Ishikawa (cell line): Measurements from ENCODE around the gene IRF8.

Experiments used
- CEBPB ChIP-seq: IDR thresholded peaks from 2 replicates; pipeline ENCODE4 v1.6.1; 2012
- CREB1 ChIP-seq: IDR thresholded peaks from 2 replicates; pipeline ENCODE4 v1.6.1; 2012; ENCODE audit warnings: low read depth
- EGR1 ChIP-seq: IDR thresholded peaks from 2 replicates; pipeline ENCODE4 v1.6.1; 2012
- EP300 ChIP-seq: IDR thresholded peaks from 2 replicates; pipeline ENCODE4 v1.6.1; 2012; ENCODE audit warnings: borderline replicate concordance
- FOXM1 ChIP-seq: IDR thresholded peaks from 2 replicates; pipeline ENCODE4 v1.6.1; 2012; ENCODE audit warnings: low read depth, borderline replicate concordance
- NFIC ChIP-seq: IDR thresholded peaks from 2 replicates; pipeline ENCODE4 v1.6.1; 2012
- RAD21 ChIP-seq: IDR thresholded peaks from 2 replicates; pipeline ENCODE4 v1.6.1; 2012; ENCODE audit warnings: low read depth
- TAF1 ChIP-seq: IDR thresholded peaks from 2 replicates; pipeline ENCODE4 v1.6.1; 2012; ENCODE audit warnings: low read depth, mild to moderate bottlenecking
- TCF12 ChIP-seq: IDR thresholded peaks from 2 replicates; pipeline ENCODE4 v1.6.1; 2012; ENCODE audit warnings: low read depth
- TEAD4 ChIP-seq: IDR thresholded peaks from 2 replicates; pipeline ENCODE4 v1.6.1; 2012
- YY1 ChIP-seq: IDR thresholded peaks from 2 replicates; pipeline ENCODE4 v1.6.1; 2012; ENCODE audit warnings: low read depth
- ZBTB7A ChIP-seq: IDR thresholded peaks from 2 replicates; pipeline ENCODE4 v1.6.1; 2012; ENCODE audit warnings: low read depth
- TF ChIP-seq, protein P1 (sequence below): IDR thresholded peaks from 2 replicates; pipeline ENCODE4 v1.6.1; 2012
- TF ChIP-seq, protein P2 (sequence below): IDR thresholded peaks from 2 replicates; pipeline ENCODE4 v1.6.1; 2012
- TF ChIP-seq, protein P3 (sequence below): IDR thresholded peaks from 2 replicates; pipeline ENCODE4 v1.6.1; 2012; ENCODE audit warnings: low read depth, mild to moderate bottlenecking

The IRF8 gene

DNA sequence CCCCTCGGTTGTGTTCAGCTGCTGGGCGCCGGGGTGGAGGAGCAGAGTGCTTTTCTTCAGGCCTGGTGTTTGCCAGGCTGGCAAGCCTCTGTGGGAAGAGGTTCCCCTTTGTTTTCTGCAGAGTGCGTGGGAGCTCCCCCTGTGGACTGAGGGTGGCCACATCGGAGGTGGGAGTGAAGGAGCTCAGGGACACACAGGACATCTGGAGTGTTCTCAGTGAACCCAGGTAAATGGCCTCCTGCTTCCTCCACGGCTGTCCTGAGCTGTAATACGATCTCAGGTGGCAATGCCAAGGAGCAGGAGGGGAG is 39.2 kb upstream of the IRF8 start:
- TF ChIP-seq RAD21, result no peak
- TF ChIP-seq CEBPB, result no peak
- TF ChIP-seq TAF1, result no peak
- TF ChIP-seq YY1, result no peak
- TF ChIP-seq, protein P1, sequence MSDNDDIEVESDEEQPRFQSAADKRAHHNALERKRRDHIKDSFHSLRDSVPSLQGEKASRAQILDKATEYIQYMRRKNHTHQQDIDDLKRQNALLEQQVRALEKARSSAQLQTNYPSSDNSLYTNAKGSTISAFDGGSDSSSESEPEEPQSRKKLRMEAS, result no peak
- no peak for TF ChIP-seq FOXM1
- no peak for TF ChIP-seq CREB1
- no peak for TF ChIP-seq TCF12
- no peak for TF ChIP-seq NFIC
- TF ChIP-seq TEAD4, result no peak

DNA sequence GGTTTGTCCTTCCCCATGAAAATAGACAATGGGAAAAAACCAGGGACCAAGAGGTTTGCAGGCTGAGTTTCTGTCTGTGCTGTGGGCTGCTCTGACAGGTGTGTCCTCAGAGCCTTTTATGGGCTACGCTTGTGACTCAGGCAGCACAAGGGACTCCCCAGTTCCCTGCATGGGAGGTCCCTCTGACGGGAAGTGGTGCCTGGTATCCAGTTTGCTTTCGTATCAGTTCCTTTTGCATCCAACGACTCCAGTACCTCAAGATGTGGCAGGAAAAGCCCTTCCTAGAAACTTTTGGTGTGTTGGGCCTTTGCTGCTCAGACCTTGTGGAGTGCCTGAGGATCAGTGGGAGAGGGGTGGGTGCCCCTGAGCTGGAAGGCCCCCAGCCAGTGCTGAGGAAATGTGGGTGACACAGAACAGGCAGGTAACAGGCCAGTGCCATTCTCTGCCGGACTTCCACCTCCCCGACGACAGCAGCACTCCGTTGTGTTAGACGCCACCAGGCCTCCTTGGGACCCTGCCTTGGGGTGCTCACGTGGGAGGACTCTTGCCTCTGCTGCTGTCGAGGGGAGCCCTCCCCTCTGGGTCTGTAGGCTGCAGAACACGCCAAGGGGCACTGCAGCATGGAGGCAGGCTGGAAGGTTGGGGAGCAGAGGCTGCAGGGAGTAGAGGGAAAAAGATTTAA is 38.4 kb upstream of the IRF8 start:
- TF ChIP-seq ZBTB7A (no peak), EGR1 (no peak), FOXM1 (no peak), TCF12 (no peak), EP300 (no peak), YY1 (no peak), RAD21 (no peak), CREB1 (no peak), NFIC (no peak), TEAD4 (no peak), CEBPB (no peak), TAF1 (no peak)
- TF ChIP-seq, protein P2, sequence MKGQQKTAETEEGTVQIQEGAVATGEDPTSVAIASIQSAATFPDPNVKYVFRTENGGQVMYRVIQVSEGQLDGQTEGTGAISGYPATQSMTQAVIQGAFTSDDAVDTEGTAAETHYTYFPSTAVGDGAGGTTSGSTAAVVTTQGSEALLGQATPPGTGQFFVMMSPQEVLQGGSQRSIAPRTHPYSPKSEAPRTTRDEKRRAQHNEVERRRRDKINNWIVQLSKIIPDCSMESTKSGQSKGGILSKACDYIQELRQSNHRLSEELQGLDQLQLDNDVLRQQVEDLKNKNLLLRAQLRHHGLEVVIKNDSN, result no peak
- TF ChIP-seq, protein P1, result no peak
- TF ChIP-seq, protein P3, sequence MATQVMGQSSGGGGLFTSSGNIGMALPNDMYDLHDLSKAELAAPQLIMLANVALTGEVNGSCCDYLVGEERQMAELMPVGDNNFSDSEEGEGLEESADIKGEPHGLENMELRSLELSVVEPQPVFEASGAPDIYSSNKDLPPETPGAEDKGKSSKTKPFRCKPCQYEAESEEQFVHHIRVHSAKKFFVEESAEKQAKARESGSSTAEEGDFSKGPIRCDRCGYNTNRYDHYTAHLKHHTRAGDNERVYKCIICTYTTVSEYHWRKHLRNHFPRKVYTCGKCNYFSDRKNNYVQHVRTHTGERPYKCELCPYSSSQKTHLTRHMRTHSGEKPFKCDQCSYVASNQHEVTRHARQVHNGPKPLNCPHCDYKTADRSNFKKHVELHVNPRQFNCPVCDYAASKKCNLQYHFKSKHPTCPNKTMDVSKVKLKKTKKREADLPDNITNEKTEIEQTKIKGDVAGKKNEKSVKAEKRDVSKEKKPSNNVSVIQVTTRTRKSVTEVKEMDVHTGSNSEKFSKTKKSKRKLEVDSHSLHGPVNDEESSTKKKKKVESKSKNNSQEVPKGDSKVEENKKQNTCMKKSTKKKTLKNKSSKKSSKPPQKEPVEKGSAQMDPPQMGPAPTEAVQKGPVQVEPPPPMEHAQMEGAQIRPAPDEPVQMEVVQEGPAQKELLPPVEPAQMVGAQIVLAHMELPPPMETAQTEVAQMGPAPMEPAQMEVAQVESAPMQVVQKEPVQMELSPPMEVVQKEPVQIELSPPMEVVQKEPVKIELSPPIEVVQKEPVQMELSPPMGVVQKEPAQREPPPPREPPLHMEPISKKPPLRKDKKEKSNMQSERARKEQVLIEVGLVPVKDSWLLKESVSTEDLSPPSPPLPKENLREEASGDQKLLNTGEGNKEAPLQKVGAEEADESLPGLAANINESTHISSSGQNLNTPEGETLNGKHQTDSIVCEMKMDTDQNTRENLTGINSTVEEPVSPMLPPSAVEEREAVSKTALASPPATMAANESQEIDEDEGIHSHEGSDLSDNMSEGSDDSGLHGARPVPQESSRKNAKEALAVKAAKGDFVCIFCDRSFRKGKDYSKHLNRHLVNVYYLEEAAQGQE, result no peak

DNA sequence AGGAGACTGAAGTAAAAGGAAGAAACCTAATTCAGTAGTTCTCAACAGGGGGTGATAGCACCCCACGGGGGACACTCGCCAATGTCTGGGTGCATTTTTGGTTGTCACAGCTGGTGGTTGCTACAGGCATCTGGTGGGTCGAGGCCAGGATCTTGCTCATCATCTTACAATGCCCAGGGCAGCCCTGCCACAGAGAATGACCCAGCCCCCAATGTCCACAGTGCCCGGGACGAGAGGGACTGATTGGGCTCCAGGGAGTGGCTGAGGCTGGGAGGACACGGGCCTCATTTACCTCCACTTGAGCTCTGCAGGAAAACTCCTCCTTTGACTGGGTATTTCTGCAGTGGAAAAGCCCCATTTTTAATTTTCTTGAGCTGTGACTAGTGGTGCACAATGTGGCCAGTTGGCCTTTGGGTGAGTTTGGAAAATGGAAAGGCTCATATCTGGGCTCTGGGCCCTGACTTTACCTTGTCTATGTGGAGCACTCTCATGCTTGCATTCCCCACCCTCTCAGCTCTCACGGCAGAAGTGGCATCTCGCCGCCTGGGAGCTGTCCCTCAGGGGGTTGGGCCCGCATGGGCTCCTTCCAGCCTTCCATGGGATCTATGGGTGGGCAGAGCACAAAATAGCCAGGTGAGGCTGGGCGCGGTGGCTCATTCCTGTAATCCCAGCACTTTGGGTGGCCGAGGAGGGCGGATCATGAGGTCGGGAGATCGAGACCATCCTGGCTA is 37.7 kb upstream of the IRF8 start:
- TF ChIP-seq NFIC (no peak), FOXM1 (no peak), TCF12 (no peak), EGR1 (no peak), EP300 (no peak), ZBTB7A (no peak), YY1 (no peak), CEBPB (no peak), TAF1 (no peak), CREB1 (no peak), RAD21 (no peak), TEAD4 (no peak)
- TF ChIP-seq, protein P2, result no peak
- TF ChIP-seq, protein P1, result no peak
- TF ChIP-seq, protein P3, result no peak

DNA sequence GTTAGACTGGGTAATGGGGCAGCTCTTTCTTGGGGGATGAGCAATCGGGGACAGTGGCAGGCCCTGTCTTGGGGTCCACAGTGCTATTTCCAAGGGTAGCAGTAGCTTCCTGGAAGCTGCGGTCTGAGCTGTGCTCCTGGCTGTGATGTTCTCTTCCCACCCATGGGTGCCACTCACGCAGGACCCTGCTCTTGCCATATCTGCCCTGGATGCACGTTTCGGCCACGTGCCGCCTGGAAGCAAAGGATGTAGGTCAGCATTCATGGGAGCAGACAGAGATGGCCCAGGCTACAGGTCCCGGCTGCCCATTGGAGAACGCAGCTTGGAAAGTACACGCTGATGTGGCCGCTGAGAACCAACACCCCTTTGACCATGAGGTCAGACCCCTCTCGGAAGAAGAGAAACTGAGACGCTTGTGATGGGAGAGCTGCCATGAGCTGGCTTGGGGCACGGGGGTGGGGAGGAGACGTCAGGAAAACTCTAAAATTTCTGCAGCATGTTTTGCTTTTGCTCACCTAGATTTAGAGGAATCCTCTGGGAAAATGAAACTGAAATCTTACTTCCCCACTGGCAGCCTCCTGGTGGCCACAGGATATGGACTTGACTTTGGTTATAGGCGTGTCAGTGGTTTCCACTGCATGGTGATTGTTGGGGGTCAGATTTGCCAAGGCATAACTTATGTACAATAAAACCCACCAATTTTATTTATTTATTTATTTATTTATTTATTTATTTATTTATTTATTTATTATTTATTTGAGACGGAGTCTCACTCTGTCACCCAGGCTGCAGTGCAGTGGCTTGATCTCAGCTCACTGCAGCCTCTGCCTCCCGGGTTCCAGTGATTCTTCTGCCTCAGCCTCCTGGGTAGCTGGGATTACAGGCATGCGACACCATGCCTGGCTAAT is 36.2 kb upstream of the IRF8 start:
- TF ChIP-seq FOXM1, result no peak
- no peak for TF ChIP-seq TCF12
- no peak for TF ChIP-seq EGR1
- TF ChIP-seq, protein P1, result no peak
- TF ChIP-seq TEAD4, result no peak
- TF ChIP-seq RAD21, result no peak
- TF ChIP-seq, protein P3, result no peak
- TF ChIP-seq YY1, result no peak
- TF ChIP-seq EP300, result no peak
- TF ChIP-seq ZBTB7A, result no peak
- TF ChIP-seq CEBPB, result no peak
- TF ChIP-seq TAF1, result no peak
- no peak for TF ChIP-seq NFIC
- TF ChIP-seq CREB1, result no peak
- TF ChIP-seq, protein P2, result no peak
